HG02973 (cell line): ENCODE data around the gene ONECUT3.

Experiments used
- ATAC-seq: cut with Tn5 transposase; IDR thresholded peaks from one replicate; pipeline ENCODE4 v1.9.1; 2021; ENCODE audit warnings: moderate library complexity; ENCODE audit not compliant: unreplicated experiment

Gene ONECUT3

DNA sequence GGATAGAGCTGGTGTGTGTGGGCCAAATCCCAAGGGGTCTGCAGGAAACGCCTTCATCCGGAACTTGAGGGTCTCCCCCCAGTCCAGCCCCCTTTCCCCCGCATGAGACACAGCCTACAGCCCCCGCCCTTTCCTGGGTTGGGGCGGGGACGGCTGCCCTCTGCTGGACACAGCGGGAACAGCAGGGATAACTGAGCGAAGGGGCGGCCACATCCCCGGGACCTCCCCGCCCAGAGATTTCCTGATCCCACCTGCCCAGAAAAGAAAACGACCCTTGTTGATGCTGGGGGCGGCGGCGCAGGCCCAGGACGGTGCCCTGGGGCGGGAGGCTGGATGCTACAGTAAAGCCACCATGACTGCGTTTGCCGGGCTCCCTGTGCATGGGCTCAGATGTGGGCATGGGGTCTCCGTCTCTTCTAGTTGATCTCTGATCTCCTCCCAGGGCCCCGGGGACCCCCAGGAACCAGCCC is 14.2 kb downstream of the ONECUT3 start:
- ATAC-seq: no peak

DNA sequence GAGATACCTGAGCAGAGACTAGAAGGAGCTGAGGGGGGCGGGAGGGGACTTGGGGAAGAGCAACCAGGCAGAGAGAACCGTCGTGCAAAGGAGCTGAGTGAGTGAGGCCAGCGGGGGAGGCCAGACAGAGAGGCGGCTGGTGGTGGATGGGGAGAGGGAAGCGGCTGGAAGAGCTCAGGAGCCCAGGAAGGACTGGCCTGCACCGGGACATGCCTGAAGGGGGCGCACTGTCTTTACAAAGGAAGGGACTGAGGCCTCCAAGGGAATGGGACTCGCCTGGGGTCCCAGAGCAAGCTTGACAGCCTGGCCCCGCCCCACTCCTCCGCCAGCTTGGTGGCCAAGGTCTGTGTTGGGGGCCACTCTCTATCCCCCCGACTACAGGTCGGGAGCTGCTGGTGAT is 14.9 kb downstream of the ONECUT3 start:
- ATAC-seq: no peak

DNA sequence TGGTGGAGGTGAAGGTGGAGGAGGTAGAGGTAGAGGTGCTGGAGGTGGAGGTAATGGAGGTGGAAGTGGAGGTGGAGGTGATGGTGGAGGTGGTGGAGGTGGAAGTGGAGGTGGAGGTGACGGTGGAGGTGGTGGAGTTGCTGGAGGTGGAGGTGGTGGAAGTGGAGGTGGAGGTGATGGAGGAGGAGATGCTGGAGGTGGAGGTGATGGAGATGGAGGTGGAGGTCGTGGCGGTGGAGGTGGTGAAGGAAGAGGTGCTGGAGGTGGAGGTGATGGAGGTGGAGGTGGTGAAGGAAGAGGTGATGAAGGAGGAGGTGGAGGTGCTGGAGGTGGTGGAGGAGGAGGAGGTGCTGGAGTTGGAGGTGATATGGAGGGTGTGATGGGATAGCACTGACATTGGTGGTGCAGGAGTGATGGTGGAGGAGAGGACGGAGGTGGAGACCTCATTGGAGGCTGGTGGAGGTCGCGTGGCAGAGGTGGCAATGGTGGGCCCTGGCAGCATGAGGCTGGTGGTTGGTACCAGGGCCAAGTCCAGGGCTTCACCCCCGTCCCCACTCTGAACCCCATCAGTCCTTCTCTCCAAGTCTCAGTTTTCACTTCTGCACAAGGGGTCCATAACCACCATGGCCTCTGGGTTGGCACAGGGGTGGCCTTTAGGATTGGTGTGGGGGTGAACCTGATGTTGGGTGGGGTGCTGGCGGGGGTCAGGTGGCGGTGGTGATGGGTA is 15.8 kb downstream of the ONECUT3 start:
- ATAC-seq: no peak

DNA sequence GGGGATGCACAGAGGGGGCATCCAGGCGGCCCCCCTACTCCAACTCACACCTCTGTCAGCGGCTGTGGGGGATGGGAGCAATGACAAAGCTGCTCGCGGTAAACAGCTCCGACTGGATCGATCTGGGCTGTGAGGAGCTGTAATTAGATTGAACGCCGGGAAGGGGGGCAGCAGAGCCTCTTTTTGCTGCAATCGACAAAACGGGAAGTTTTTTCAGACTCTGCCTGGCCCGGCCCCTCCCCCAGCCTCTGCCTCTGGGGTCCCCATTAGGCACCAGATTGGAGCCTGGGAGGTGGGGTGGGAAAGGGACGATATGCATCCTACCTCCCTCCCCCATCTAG is 16.3 kb downstream of the ONECUT3 start:
- ATAC-seq: no peak

DNA sequence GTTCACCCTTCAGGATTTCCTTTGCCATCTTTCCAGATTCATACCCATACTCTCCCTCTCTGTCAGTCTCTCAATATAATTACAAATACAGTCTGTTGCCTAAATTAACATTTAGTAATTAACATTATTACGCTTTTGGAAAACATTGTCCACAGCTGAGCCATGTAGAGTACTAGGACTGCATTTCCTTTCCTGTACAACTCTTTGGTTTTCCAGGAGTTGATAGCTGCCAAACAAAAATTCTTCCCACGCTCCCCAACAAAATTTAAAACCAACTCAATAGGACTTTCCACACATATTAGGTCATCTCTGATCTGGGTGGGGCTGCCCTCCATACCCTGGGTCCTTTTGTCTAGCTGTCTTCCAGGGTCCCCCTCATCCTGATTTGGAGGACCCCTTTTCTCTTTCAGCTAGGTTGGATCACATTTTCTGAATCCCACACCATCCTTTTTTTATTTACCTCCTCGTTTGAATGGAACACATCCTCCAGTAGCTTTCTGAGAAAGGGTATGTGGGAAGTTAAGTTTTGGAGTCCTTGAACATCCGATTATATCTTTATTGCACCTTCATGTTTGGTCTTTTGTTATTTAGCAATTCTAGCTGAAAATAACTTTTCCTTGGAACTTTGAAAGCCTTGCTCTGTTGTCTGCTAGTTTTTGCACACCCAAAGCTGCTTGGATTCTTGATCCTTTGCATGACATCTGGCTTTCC is 17.7 kb downstream of the ONECUT3 start:
- ATAC-seq: no peak

DNA sequence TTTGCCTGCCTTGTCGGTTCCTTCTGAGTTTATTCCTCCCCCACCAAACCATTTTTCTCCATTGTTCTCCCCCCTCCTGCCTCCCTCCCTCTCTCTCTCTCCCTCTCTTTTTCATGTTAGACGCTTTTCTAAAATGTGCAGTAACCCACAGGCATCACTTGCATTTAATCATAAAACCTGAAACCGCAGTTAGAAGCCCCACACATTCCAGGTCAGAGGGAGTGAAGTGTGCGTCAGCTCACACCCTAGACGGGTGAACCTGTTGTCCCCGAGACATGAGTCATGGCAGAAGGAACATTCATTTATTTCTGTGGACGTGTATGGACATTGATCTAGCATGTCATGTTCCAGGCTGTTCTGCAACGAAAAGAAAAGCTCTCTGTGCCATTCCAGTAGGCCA is 19.9 kb downstream of the ONECUT3 start:
- ATAC-seq: no peak

DNA sequence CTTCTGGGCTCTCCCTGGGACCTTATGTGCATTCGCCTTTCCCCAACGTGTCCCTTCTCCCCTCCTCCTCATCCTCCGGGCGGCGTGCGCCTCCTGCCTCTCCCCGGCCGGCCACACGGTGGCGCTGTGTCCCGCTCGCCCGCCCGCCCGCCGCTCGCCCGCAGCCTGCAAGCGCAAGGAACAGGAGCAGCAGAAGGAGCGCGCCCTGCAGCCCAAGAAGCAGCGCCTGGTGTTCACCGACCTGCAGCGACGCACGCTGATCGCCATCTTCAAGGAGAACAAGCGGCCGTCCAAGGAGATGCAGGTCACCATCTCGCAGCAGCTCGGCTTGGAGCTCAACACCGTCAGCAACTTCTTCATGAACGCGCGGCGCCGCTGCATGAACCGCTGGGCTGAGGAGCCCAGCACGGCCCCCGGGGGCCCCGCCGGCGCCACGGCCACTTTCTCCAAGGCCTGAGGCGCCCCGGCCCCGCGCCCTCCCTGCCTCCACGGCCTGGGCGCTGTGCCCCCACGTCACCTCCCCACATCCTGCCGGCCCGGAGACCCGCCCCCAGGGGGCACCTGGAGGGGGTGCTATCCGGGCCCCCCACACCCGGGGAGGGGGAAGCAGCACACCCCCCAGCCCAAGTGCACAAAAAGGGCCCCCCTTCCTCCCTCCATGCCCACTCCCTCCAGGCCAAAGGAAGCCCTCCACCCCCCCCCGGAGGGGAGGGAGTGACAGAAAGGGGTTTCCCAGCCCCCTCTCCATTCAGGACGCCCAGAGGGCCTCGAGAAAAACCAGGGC is 21.9 kb downstream of the ONECUT3 start:
- no peak for ATAC-seq

DNA sequence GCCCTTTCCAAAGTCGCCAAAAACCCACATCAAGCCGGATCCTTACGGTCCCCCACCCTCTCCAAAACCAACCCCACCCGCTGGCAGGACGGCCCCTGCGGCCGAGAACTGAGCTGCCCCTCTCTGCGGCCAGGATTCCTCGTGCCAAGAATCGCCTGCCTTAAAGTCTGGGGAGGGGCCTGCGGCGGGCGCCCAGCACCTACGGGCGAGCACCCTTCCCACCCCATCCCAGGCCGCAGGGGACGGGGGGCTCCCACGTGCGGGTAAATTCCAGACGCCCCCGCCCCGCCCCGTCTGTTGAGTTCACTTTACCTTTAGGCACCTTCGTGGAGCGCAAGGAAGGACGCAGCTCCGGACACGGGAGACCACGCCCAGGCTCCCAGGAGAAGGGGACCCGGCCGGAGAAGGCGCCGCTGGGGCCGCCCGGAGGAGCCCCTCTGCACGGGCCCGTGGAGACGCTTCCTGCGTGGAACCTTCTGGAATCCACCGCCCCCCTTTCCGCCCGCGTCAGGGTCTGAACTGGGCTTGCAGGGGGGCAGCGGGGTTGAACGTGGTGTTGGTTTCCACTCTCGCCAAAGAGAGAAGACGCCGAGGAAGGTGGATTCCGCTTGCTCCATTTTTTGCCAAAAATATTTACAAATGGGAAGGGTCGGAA is 22.8 kb downstream of the ONECUT3 start:
- no peak for ATAC-seq

DNA sequence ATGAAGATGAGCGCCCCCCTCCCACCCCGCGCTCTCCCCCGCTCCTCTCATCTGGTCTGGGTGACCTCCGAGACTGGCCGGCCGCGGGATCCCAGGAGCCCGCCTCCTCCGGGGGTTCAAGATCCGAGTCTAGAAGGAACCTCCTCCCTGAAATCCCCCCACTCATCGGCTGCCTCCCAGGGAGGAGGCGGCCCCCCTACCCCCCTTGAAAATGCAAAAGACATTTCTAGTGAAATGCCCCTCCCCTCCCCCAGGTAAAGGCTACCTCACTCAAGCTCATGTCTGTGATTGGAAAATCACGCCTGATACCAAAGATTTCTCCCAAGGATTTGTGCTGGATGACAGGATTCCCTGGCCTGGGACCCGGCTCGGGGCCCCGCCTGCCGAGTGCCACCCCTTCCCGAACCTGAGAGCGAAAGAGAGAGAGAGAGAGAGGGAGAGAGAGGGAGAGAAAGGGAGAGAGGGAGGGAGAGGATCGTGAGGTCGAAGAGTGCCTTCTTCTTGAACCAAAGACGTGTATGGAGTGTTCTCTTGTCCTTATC is 23.4 kb downstream of the ONECUT3 start:
- no peak for ATAC-seq

DNA sequence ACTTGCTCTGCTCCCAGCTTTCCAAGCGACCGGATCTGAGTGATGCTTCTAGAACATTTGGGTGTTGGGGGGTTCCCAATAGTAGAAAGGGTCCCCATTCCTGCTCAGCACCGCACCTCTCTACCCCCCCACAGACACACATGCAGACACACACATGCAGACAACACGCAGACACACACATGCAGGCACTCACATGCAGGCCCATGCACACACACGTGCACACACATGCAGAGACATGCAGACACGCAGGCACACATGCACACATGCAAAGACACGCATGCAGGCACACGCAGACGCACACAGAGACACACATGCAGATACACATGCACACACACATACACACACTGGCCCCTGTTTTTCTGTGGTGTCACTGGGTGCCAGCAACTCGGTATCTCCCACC is 23.8 kb downstream of the ONECUT3 start:
- no peak for ATAC-seq

DNA sequence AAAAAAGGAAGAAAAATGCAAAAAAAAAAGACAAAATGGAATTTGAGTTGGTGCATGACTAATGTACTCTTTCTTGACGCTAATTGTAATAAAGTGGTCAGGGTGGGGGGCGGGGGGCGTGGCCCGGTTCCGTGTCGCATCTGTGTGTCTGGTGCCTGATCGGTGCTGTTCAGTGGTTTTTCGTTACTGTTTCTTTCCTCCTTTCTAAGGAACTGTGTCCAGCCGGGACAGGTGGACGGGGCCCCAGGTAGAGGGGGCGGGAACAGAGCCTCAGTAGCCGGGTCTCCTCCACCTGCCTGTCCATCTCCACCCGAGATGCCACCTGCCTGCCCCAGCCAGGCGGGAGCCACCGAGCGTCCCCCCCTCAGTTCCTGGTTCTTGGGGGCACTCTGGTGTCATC is 26.3 kb downstream of the ONECUT3 start:
- ATAC-seq: no peak

DNA sequence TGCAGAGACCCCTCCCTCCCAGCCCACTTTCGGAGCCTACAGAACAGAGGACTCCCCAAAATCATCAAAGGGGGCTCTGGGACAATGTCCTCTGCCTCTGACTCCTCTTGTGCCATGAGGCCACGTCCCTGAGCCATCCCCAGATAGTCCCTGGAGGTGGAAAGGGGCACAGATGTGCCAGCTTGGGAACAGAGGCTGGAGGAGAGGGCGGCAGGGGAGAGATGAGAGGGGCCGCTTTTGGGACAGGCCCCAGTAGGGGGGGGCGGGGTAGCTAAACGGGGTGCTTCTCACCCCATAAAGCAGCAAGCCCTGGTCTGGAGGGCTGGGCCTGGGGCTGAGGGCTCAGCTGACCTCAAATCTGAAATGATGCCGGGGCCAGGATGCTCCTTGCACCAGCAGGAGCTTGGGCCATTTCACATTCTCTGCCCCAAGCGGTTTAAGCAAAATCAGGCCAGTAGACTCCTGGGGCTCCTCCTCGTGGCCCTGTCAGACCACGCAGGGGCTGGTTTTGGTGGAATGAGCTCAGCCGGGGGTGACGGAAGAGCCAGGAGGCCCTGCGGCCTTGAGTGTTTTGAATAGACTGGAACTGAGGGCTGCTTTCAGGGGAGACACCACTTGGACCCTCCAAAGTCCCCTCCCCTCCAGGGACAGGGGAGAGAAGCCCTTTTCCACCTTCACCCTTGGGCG is 27.1 kb downstream of the ONECUT3 start:
- no peak for ATAC-seq

DNA sequence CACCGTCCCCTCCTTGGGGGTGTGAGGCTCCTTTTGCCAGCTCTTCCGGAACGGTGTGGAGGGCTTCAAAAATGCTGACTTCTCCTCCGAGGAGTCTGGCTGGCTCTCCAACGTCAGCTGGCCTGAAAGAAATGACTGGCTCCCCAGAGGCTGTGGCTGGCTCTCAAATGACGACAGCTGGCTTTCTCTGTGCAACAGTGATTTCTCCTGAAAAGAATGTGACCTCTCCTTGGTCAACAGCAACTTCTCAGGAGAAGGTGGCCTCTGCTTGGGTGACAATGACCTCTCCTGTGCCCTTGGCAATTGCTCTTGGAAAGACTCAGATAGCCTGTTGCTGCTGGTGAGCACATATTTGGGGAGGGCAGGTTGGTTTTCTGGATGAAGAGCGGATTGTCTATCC is 29.2 kb downstream of the ONECUT3 start:
- no peak for ATAC-seq

DNA sequence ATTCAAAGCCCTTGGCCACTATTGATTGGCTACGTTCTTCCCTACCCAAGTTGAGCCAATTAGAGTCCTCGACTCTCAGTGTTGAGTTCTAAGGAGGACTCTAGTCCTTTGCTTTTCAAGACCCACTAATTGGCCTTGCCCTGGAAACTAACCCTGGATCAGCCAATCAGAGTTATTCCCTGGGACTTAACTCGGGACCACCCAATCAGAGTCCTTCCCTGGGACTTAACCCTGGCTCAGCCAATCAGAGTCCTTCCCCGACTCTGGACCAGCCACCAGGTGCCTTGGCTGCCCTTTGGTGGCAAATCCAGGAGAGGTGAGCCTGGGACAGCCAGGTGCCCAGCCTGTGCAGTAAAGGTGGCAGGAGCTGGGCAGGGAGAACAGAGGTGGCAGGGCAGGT is 30.0 kb downstream of the ONECUT3 start:
- no peak for ATAC-seq

DNA sequence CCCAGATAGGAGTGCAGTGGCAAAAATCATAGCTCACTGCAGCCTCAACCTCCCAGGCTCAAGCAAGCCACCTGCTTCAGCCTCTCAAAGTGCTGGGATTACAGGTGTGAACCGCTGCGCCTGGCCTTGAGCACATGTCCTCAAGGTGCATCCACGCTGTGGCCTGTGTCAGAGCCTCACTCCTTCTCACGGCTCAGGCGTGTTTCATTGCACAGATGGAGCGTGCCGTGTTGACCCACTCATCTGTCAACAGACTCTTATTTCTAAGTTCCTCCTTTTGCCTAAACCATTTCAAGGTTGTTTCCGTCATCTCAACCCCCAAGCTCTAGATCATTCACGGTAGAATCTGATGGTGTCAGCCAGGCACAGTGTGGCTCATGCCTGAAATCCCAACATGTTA is 30.6 kb downstream of the ONECUT3 start:
- no peak for ATAC-seq

DNA sequence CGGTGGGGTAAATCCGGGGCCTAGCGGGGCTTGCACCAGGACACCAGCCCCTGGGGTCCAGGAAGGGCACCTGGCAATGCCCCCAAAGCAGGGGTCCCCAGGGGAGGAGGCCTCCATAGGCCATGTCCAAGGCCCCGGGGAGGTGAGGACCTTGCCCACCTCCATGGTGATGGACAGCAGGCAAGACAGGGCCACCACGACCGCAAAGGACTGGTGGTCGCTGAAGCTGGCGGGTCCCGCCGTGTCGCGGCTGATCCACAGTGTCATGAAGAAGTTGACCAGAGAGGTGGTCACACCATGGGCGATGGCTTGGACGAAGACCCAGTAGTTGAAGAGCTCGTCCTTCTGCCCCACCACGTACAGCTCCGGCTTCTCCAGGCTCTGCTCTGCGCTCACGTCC is 32.0 kb downstream of the ONECUT3 start:
- ATAC-seq: no peak

DNA sequence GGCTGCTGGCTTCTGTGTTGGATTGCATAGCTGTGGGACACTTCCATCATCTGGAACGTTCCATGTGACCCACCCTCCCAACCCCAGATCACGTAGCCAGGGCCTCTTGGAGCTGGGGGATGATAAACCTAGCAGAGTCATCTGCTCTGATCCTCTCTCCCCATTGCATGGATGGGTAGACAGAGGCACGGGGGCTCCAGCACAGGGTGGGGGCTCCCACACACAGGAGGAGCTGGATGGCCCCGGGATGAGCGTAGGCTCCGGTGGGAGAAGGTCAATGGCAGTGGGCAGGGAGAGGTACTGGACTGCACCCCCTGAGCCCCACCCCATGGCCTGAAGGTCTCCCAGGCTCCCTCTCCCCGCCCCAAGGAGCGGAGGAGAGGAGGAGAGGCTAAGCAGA is 33.4 kb downstream of the ONECUT3 start:
- no peak for ATAC-seq

DNA sequence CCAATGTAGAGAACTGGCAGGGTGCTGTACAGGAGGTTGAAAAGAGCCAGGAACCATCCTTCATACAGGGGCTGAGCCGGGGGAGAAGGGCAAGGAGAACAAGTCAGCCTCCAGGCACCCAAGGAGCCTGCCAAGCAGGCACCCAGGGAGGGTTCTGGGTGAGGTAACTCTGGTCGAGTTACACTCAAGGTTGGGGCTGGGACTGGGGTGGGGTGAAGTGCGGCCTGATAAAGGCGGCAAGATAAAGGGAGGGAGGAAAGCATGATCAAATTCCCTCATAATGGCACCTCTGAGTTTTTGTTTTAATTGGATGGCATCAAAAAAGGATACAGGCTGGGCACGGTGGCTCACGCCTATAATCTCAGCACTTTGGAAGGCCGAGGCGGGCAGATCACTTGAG is 33.8 kb downstream of the ONECUT3 start:
- no peak for ATAC-seq

DNA sequence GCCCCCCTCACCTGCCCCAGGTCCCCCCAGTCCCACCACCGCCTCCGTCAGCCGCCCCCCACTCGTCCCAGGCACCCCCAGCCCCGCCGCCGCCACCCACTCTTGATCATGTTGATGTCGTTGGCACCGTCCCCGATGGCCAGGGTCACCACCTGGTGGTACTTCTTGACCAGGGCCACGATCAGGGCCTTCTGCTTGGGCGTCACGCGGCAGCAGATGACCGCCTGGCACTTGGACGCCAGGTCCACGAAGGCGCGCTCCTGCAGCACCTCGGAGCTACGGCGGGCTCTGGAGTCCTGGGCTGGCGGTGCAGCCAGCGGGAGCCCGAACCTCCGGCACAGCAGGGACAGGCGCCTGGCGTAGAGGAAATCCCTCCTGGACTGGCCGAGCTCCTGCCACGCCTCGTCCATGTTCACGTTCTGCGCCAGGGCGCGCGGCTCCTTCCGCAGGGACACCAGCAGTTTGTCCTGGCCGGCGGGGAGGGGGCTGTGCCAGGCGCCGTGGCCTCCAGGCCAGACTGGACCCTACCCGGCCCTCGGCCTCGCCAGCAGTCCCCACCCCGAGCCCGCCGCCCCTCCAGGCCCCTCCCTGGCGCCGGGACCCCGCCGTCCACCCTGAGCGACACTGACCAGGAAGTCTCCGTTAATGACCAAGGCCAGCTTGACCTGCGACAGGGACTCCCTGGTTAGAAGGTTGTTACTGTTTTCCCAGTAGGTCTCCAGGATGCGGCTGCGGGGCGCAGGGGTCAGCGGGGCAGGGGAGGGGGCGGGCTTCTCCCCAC is 36.1 kb downstream of the ONECUT3 start:
- ATAC-seq: no peak
